Measurements from ENCODE around the gene POR.
"Not testable (repeated sequence)": the region's sequence is repeated elsewhere in the genome, so short reads cannot be mapped to it uniquely, and the experiment has no call there.

Gene POR

GRCh38 chr7:76022026-76022780 lies 107.2 kb downstream of the POR start:
- no peak for DNase-seq (ENCODE audit: low read depth in 2 of 2)

- DNase-seq (ENCODE audit: low read depth in 2 of 2) = no peak
Observed at GRCh38 chr7:76023002-76023401, 108.0 kb downstream of the POR start.

GRCh38 chr7:76029682-76030081 lies 114.7 kb downstream of the POR start:
- DNase-seq (ENCODE audit: low read depth in 2 of 2) = not testable (repeated sequence)

GRCh38 chr7:76031964-76032363 lies 117.0 kb downstream of the POR start:
- DNase-seq (ENCODE audit: low read depth in 2 of 2) = no peak
